Measurements from ENCODE around the gene LMNA.

LMNA gene

GRCh38 chr1:156072251-156072650 is 42.3 kb upstream of the LMNA start:
- DNase-seq (ENCODE audit: low read depth in 1 of 2, low spot score in 1 of 2), result no peak
- H3K4me3 ChIP-seq (replicated peaks; ENCODE audit: insufficient read depth, low read length), result no peak overlapping the region
- TF ChIP-seq REST (IDR thresholded peaks at IDR 0.05; ENCODE audit: insufficient replicate concordance, low read depth) (no peak), CTCF (IDR thresholded peaks at IDR 0.05; ENCODE audit: insufficient read depth, low read length) (no peak), SPI1 (IDR thresholded peaks at IDR 0.05; ENCODE audit: borderline replicate concordance, low read depth) (no peak), GABPA (IDR thresholded peaks at IDR 0.05; ENCODE audit: low read depth) (no peak), POLR2AphosphoS5 (IDR thresholded peaks at IDR 0.05; ENCODE audit: low read depth) (no peak)
- H3K27me3 ChIP-seq (ENCODE audit: insufficient read depth, poor library complexity, severe bottlenecking), result no peaks in the 10 kb centered on the region
- no peak overlapping the region for H3K27ac ChIP-seq (replicated peaks)

GRCh38 chr1:156073110-156073687 is 41.3 kb upstream of the LMNA start:
- no peak overlapping the region for H3K27ac ChIP-seq (replicated peaks)
- no peak for DNase-seq (ENCODE audit: low read depth in 1 of 2, low spot score in 1 of 2)
- TF ChIP-seq SPI1 (IDR thresholded peaks at IDR 0.05; ENCODE audit: borderline replicate concordance, low read depth), result no peak; the same call in 1 of the 2 replicates
- TF ChIP-seq CTCF (IDR thresholded peaks at IDR 0.05; ENCODE audit: insufficient read depth, low read length), result no peak
- no peak for TF ChIP-seq GABPA (IDR thresholded peaks at IDR 0.05; ENCODE audit: low read depth)
- no peak for TF ChIP-seq POLR2AphosphoS5 (IDR thresholded peaks at IDR 0.05; ENCODE audit: low read depth)
- TF ChIP-seq REST (IDR thresholded peaks at IDR 0.05; ENCODE audit: insufficient replicate concordance, low read depth), result no peak

GRCh38 chr1:156073740-156074139 is 40.8 kb upstream of the LMNA start:
- Histone ChIP-seq H3K27ac (replicated peaks) (no peak overlapping the region), H3K27me3 (ENCODE audit: insufficient read depth, poor library complexity, severe bottlenecking) (no peaks in the 10 kb centered on the region), H3K4me3 (replicated peaks; ENCODE audit: insufficient read depth, low read length) (no peak overlapping the region)
- DNase-seq (ENCODE audit: low read depth in 1 of 2, low spot score in 1 of 2), result no peak
- TF ChIP-seq CTCF (IDR thresholded peaks at IDR 0.05; ENCODE audit: insufficient read depth, low read length) (no peak), POLR2AphosphoS5 (IDR thresholded peaks at IDR 0.05; ENCODE audit: low read depth) (no peak), SPI1 (IDR thresholded peaks at IDR 0.05; ENCODE audit: borderline replicate concordance, low read depth) (no peak), REST (IDR thresholded peaks at IDR 0.05; ENCODE audit: insufficient replicate concordance, low read depth) (no peak), GABPA (IDR thresholded peaks at IDR 0.05; ENCODE audit: low read depth) (no peak)

More at GRCh38 chr1:156073110-156073687, 41.3 kb upstream of the LMNA start:
- Histone ChIP-seq H3K27me3 (ENCODE audit: insufficient read depth, poor library complexity, severe bottlenecking) (no peaks in the 10 kb centered on the region), H3K4me3 (replicated peaks; ENCODE audit: insufficient read depth, low read length) (no peak overlapping the region)
